ENCODE measurements around the gene G6PC3. TPM values are rescaled to one million over a fixed set of nuclear protein-coding genes. Genes with fewer than 3 reads are reported as not detected.
"Not testable (repeated sequence)": the region's sequence is repeated elsewhere in the genome, so short reads cannot be mapped to it uniquely, and the experiment has no call there.

Gene G6PC3, protein sequence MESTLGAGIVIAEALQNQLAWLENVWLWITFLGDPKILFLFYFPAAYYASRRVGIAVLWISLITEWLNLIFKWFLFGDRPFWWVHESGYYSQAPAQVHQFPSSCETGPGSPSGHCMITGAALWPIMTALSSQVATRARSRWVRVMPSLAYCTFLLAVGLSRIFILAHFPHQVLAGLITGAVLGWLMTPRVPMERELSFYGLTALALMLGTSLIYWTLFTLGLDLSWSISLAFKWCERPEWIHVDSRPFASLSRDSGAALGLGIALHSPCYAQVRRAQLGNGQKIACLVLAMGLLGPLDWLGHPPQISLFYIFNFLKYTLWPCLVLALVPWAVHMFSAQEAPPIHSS
- total RNA-seq (ENCODE audit: low replicate concordance) = 9.5 and 38.9 TPM in 2 replicates

DNA sequence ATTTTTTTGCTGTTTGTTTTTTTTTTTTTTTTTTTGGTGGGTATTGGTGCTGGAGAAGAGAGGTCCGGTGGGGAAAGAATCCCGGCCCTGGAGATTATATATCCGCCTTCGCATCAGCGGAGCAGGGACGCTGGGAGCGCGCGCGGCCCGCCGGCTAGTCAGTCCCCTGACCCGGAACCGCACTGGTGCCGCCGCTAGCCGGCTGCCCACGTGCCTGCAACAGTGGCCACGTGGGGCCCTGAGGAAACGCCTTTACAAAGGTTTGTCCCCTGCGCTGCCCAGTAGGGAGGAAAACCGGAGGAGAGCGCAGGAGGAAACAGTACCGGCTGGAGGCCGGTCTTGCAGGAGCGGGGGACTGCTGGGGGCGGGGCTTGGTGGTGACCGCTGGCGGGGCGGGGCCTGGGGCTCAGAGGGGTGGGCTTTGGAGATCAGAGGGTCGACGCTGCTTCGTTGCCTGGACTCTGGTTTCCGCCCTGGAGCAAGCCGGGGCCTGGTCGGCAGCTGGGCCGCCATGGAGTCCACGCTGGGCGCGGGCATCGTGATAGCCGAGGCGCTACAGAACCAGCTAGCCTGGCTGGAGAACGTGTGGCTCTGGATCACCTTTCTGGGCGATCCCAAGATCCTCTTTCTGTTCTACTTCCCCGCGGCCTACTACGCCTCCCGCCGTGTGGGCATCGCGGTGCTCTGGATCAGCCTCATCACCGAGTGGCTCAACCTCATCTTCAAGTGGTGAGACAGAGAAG, at the start of gene G6PC3:
Gene G6PC3, plus strand, starts transcription at position 281 of the 743 bp plus-strand sequence. Its CDS starts 231 bp downstream, at position 512.
- TF ChIP-seq, protein P1, sequence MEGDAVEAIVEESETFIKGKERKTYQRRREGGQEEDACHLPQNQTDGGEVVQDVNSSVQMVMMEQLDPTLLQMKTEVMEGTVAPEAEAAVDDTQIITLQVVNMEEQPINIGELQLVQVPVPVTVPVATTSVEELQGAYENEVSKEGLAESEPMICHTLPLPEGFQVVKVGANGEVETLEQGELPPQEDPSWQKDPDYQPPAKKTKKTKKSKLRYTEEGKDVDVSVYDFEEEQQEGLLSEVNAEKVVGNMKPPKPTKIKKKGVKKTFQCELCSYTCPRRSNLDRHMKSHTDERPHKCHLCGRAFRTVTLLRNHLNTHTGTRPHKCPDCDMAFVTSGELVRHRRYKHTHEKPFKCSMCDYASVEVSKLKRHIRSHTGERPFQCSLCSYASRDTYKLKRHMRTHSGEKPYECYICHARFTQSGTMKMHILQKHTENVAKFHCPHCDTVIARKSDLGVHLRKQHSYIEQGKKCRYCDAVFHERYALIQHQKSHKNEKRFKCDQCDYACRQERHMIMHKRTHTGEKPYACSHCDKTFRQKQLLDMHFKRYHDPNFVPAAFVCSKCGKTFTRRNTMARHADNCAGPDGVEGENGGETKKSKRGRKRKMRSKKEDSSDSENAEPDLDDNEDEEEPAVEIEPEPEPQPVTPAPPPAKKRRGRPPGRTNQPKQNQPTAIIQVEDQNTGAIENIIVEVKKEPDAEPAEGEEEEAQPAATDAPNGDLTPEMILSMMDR (IDR thresholded peaks at IDR 0.05; ENCODE audit: insufficient read depth, low read length) = no peak
- H3K4me3 ChIP-seq (ENCODE audit: low read depth, low read length) = peak within 1 kb of the TSS; percentile 86
- DNase-seq (ENCODE audit: low read depth) = peak; percentile 97

DNA sequence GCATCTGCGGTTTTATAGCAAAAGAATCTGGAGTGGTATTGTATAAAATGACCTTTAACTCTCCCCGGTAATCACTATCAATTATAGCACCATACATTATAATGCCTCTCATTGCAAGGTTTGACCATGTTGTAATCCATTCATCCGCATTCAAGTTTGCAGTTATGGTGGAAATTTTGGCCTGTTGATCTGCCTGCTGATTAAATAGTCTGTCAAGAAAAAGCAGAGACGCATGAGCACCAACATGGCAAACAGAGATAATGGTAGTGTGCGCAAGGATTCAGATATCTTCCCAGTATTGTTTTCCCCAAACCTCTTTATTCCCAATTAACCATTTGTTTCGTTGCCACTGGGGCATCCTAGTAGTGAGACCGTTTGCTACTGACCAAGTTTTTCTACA, 49.3 kb upstream of the G6PC3 start:
- DNase-seq (ENCODE audit: low read depth) = not testable (repeated sequence)

DNA sequence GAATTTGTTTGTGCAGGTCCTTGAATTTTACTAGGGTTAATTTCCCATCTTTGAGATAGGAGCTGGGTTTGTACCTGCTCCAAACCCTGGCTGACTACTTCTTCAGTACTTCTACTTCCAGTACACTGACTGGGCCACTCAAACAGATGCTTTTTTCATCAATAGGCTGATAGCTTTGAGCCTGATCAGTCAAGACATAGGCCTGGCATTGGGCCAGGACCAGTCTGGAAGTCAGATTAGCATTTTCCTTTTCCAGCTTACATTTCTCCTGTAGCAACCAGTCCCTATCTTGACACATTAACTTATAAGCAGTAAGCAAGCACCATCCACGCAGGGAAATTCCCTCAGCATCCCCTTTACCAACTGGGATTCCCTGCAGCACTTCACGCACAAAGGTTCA, 48.3 kb upstream of the G6PC3 start:
- DNase-seq (ENCODE audit: low read depth) = no peak
- H3K4me3 ChIP-seq (ENCODE audit: low read depth, low read length) = no peak overlapping the region
- TF ChIP-seq, protein P1 (IDR thresholded peaks at IDR 0.05; ENCODE audit: insufficient read depth, low read length) = no peak

More for the DNA sequence above, 49.3 kb upstream of the G6PC3 start:
- not testable (repeated sequence) for H3K4me3 ChIP-seq (ENCODE audit: low read depth, low read length)

DNA sequence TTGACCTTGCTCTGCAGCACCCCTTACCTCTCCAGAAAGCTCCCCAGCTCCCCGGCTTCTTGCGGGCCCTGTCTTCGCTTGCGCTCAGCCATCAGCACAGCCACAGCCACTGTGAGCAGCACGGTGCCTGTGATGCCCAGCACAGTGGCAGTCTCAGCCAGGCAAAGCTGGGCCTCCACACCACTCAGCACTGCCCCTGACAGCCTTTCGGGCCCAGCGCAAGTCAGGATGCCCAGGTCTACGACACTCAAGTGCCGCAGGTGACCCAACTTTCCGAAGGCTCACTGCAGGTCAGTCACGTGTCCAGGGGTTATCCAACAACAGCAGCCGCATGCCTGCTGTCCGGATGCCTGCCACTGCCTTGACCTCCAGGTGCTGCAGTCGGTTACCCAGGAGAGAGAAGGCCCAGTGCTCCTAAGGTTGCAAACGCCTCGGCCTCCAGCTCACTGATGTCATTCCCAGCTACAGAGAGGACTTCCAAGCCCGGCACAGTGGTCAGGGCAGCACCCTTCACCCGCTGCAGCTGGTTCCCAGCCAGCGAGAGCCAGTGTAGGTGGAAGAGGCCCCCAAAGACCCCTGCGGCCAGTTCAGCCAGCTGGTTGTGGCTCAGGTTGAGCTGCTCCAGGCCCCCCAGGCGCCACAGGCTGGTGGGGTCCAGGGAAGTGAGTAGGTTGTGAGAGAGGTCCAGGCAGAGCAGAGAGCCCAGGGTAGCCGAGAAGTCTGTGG, 46.8 kb upstream of the G6PC3 start:
- H3K4me3 ChIP-seq (ENCODE audit: low read depth, low read length) = no peak overlapping the region
- no peak for DNase-seq (ENCODE audit: low read depth)
- TF ChIP-seq, protein P1 (IDR thresholded peaks at IDR 0.05; ENCODE audit: insufficient read depth, low read length) = no peak

DNA sequence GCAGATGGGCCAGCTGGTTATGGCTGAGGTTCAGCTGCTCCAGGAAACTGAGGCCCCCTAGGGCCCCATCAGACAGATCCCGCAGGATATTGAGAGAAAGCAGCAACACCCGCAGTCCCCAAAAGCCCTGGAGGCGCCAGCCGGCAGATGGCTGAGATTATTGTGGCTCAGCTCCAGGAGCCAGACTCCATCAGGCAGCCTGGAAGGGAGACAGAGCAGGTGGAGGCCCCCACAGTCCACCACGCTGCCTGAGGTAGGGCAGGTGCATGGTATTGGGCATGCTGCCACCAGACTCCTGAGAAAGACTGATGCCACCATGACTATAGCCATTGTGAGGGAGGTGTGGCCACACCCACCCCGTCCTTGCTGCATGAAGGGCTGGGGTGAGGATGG, 46.3 kb upstream of the G6PC3 start:
- TF ChIP-seq, protein P1 (IDR thresholded peaks at IDR 0.05; ENCODE audit: insufficient read depth, low read length) = no peak
- DNase-seq (ENCODE audit: low read depth) = no peak
- no peak overlapping the region for H3K4me3 ChIP-seq (ENCODE audit: low read depth, low read length)

DNA sequence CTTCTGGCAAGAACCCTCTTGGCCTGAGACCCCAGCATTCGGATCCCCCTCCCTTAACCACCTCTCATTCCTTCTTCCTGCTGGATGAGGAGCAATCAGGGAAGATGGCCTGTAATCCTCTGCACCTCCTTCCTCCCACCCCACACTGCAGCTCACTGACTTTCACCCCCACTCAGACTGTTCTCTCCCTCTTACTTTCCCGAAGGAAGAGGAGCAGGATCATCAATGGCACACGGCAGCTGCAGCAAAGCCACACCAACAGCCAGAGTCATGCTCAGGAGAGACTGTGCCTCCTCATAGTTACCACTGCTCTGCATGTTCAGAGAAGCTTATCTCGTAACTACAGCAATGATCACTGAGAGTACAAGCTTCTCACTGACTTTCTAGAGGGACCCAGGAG, 45.7 kb upstream of the G6PC3 start:
- TF ChIP-seq, protein P1 (IDR thresholded peaks at IDR 0.05; ENCODE audit: insufficient read depth, low read length) = no peak
- no peak overlapping the region for H3K4me3 ChIP-seq (ENCODE audit: low read depth, low read length)
- DNase-seq (ENCODE audit: low read depth) = no peak

DNA sequence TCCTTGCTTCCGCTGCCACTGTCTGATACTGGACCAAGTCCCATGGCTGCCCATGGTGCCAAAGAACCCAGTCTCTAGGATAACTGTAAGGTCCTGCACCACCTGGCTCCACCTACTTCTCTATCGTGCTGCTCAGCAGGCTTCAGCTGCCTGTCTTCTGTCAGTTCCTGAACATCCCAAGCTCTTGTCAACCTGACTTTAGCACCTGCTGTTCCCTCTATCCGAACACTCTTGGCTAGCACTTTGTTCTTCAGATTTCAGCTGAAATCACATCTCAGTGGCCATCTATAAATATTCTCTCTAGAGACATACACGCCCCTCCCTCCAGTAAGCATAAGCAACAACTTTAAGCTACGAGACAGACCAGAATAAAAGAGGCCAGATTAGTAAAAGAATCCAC, 40.8 kb upstream of the G6PC3 start:
- no peak for DNase-seq (ENCODE audit: low read depth)
- TF ChIP-seq, protein P1 (IDR thresholded peaks at IDR 0.05; ENCODE audit: insufficient read depth, low read length) = no peak
- no peak overlapping the region for H3K4me3 ChIP-seq (ENCODE audit: low read depth, low read length)

Measured in fibroblast of the aortic adventitia (primary cell).